IMR-90 (cell line): Measurements from ENCODE around the gene CASP9. TPM values are rescaled to one million over a fixed set of nuclear protein-coding genes. Genes with fewer than 3 reads are reported as not detected.

Source experiments
- ATAC-seq: fragments of 200-7000 bp; cut with Tn5 transposase; 2 replicates; pipeline ENCODE4 v1.9.1; 2020; ENCODE audit warnings: low read depth, mild to moderate bottlenecking, moderate library complexity
- BruUV-seq: library from RNA; stranded (reverse); fragments of 400-500 nt; replicated peaks from 2 replicates; lab custom pipeline; 2021; lab: Mats Ljungman, UMichigan
- CTCF ChIA-PET: fragments of 300-600 bp; formaldehyde crosslinking; extraction: SDS; loops from one replicate; lab custom pipeline; 2021; ENCODE audit warnings: antibody characterized with exemption; lab: Yijun Ruan, JAX
- POLR2A ChIA-PET: fragments of 300-600 bp; sonication (Branson Sonifier 250); formaldehyde crosslinking; loops from one replicate; lab custom pipeline; 2022; ENCODE audit warnings: antibody characterized with exemption; ENCODE audit not compliant: unreplicated experiment; lab: Charles Lee
- DNase-seq: peaks from one replicate; pipeline ENCODE4 v3.0.0; 2013
- H2AFZ ChIP-seq: replicated peaks from 2 replicates; pipeline ENCODE3; 2013; ENCODE audit warnings: low read length, mild to moderate bottlenecking; ENCODE audit not compliant: poor library complexity
- H2AK5ac ChIP-seq: 2 replicates; pipeline ENCODE4 v1.6.1; 2013; ENCODE audit warnings: low read depth, low read length, inconsistent platforms
- H2AK9ac ChIP-seq: replicated peaks from 2 replicates; pipeline ENCODE3; 2013; ENCODE audit warnings: mild to moderate bottlenecking, low read depth, low read length, moderate library complexity; ENCODE audit not compliant: poor library complexity
- H2BK120ac ChIP-seq: 2 replicates; pipeline ENCODE4 v1.6.1; 2013; ENCODE audit warnings: low read depth, low read length, inconsistent platforms
- H2BK15ac ChIP-seq: 3 replicates; pipeline ENCODE4 v1.6.1; 2013; ENCODE audit warnings: low read depth, low read length, inconsistent platforms
- H2BK20ac ChIP-seq: 2 replicates; pipeline ENCODE4 v1.6.1; 2013; ENCODE audit warnings: low read depth, mild to moderate bottlenecking, inconsistent platforms, low read length, moderate library complexity
- H2BK5ac ChIP-seq: 2 replicates; pipeline ENCODE4 v1.6.1; 2013; ENCODE audit warnings: mild to moderate bottlenecking, low read depth, low read length, inconsistent platforms; ENCODE audit not compliant: poor library complexity, severe bottlenecking
- H3K14ac ChIP-seq: replicated peaks from 2 replicates; pipeline ENCODE4 v1.6.1; 2013; ENCODE audit warnings: low read depth, low read length, inconsistent platforms
- H3K18ac ChIP-seq: 2 replicates; pipeline ENCODE4 v1.6.1; 2013; ENCODE audit warnings: low read depth, low read length, control low read depth
- H3K23ac ChIP-seq: 2 replicates; pipeline ENCODE4 v1.6.1; 2013; ENCODE audit warnings: low read depth, low read length, inconsistent platforms
- H3K27ac ChIP-seq: 2 replicates; pipeline ENCODE4 v1.5.1; 2013; ENCODE audit warnings: mild to moderate bottlenecking, control low read depth, low read length; ENCODE audit not compliant: insufficient read depth
- H3K27me3 ChIP-seq: 2 replicates; pipeline ENCODE4 v1.6.1; 2013; ENCODE audit warnings: low read length; ENCODE audit not compliant: control insufficient read depth, insufficient read depth
- H3K36me3 ChIP-seq: 2 replicates; pipeline ENCODE4 v1.6.1; 2013; ENCODE audit warnings: low read length, mixed read lengths; ENCODE audit not compliant: control insufficient read depth, insufficient read depth
- H3K4ac ChIP-seq: 2 replicates; pipeline ENCODE4 v1.6.1; 2013; ENCODE audit warnings: low read depth, low read length, inconsistent platforms
- H3K4me1 ChIP-seq: 2 replicates; pipeline ENCODE4 v1.6.1; 2013; ENCODE audit warnings: low read length, mixed read lengths; ENCODE audit not compliant: control insufficient read depth, insufficient read depth
- H3K4me2 ChIP-seq: 2 replicates; pipeline ENCODE4 v1.6.1; 2013; ENCODE audit warnings: low read depth, mild to moderate bottlenecking, control low read depth, low read length, moderate library complexity
- H3K4me3 ChIP-seq: 2 replicates; pipeline ENCODE4 v1.5.1; 2013; ENCODE audit warnings: low read depth, mild to moderate bottlenecking, control low read depth, low read length, moderate library complexity; ENCODE audit not compliant: insufficient read depth
- H3K56ac ChIP-seq: 2 replicates; pipeline ENCODE4 v1.6.1; 2013; ENCODE audit warnings: low read length, inconsistent platforms; ENCODE audit not compliant: insufficient read depth; ENCODE audit errors: extremely low read depth
- H3K79me1 ChIP-seq, 2 experiments: 2 replicates each; pipeline ENCODE4 v1.6.1; 2013; ENCODE audit warnings: low read length in 2 of 2, inconsistent platforms in 1 of 2, low read depth in 1 of 2
- H3K9ac ChIP-seq: 2 replicates; pipeline ENCODE4 v1.6.1; 2013; ENCODE audit warnings: low read depth, low read length, control low read depth
- H3K9me1 ChIP-seq: 2 replicates; pipeline ENCODE4 v1.6.1; 2013; ENCODE audit warnings: low read length, inconsistent platforms; ENCODE audit not compliant: insufficient read depth
- H3K9me3 ChIP-seq: 2 replicates; pipeline ENCODE4 v1.6.1; 2013; ENCODE audit warnings: low read length; ENCODE audit not compliant: control insufficient read depth, insufficient read depth
- H4K20me1 ChIP-seq: 2 replicates; pipeline ENCODE4 v1.6.1; 2013; ENCODE audit warnings: low read length, inconsistent platforms; ENCODE audit not compliant: insufficient read depth
- H4K5ac ChIP-seq: 2 replicates; pipeline ENCODE4 v1.6.1; 2013; ENCODE audit warnings: mild to moderate bottlenecking, low read depth, low read length, control low read depth
- H4K8ac ChIP-seq, 2 experiments: 2 replicates each; pipeline ENCODE4 v1.6.1; 2013; ENCODE audit warnings: low read depth in 2 of 2, low read length in 2 of 2, control low read depth in 1 of 2, inconsistent platforms in 1 of 2
- H4K91ac ChIP-seq: 2 replicates; pipeline ENCODE4 v1.6.1; 2013; ENCODE audit warnings: low read depth, low read length, inconsistent platforms; ENCODE audit not compliant: insufficient read depth
- BHLHE40 ChIP-seq: fragments of 150-350 bp; IDR thresholded peaks from 2 replicates; pipeline ENCODE4 v1.6.1; 2016; ENCODE audit warnings: mild to moderate bottlenecking, low read depth, low read length
- CEBPB ChIP-seq: IDR thresholded peaks from 2 replicates; pipeline ENCODE4 v1.6.1; 2012; ENCODE audit warnings: low read depth, low read length, improper control_type of control experiment
- CHD1 ChIP-seq: IDR thresholded peaks from 2 replicates; pipeline ENCODE4 v1.6.1; 2012; ENCODE audit warnings: low read depth, low read length, improper control_type of control experiment
- FOS ChIP-seq: fragments of 150-350 bp; IDR thresholded peaks from 2 replicates; pipeline ENCODE4 v1.6.1; 2016; ENCODE audit warnings: low read depth, low read length
- MAFK ChIP-seq: IDR thresholded peaks from 2 replicates; pipeline ENCODE4 v1.6.1; 2012; ENCODE audit warnings: low read depth, low read length, improper control_type of control experiment
- MAZ ChIP-seq: IDR thresholded peaks from 2 replicates; pipeline ENCODE4 v1.6.1; 2012; ENCODE audit warnings: low read depth, mild to moderate bottlenecking, low read length, improper control_type of control experiment, moderate library complexity, borderline replicate concordance
- MXI1 ChIP-seq: IDR thresholded peaks from 2 replicates; pipeline ENCODE4 v1.6.1; 2012; ENCODE audit warnings: low read depth, mild to moderate bottlenecking, low read length, moderate library complexity, borderline replicate concordance
- NFE2L2 ChIP-seq: fragments of 150-350 bp; IDR thresholded peaks from 2 replicates; pipeline ENCODE4 v1.6.1; 2016; ENCODE audit warnings: low read depth, mild to moderate bottlenecking, low read length
- POLR2A ChIP-seq: IDR thresholded peaks from 2 replicates; pipeline ENCODE4 v1.6.1; 2012; ENCODE audit warnings: mild to moderate bottlenecking, low read depth, low read length
- RAD21 ChIP-seq: IDR thresholded peaks from 2 replicates; pipeline ENCODE4 v1.6.1; 2012; ENCODE audit warnings: low read length, improper control_type of control experiment
- RCOR1 ChIP-seq: IDR thresholded peaks from 2 replicates; pipeline ENCODE4 v1.6.1; 2012; ENCODE audit warnings: mild to moderate bottlenecking, low read length, improper control_type of control experiment; ENCODE audit not compliant: insufficient replicate concordance
- RFX5 ChIP-seq: IDR thresholded peaks from 2 replicates; pipeline ENCODE4 v1.8.0; 2012; ENCODE audit warnings: low read depth, mild to moderate bottlenecking, low read length, moderate library complexity
- SMC3 ChIP-seq: fragments of 150-350 bp; IDR thresholded peaks from 2 replicates; pipeline ENCODE4 v1.6.1; 2016; ENCODE audit warnings: low read depth, mild to moderate bottlenecking, antibody characterized with exemption, low read length, moderate library complexity
- USF2 ChIP-seq: fragments of 150-350 bp; IDR thresholded peaks from 2 replicates; pipeline ENCODE4 v1.6.1; 2017; ENCODE audit warnings: mild to moderate bottlenecking, antibody characterized with exemption, low read length, low read depth
- WGBS, 2 experiments: methylation state at CpG; one replicate each; pipeline versions ENCODE4 v1.1.5 to v1.1.7; 2013; ENCODE audit warnings: missing lambda C conversion rate in 2 of 2; ENCODE audit not compliant: insufficient read length in 1 of 2; ENCODE audit errors: extremely low coverage in 2 of 2; 5-methylcytosine and 5-hydroxymethylcytosine counted together
- dilution Hi-C: fragments of 300-500 bp; cut with HindIII; formaldehyde crosslinking; loops from one replicate; pipeline ENCODE4 v1.14.3; 2018; ENCODE audit warnings: low sequenced_read_pairs; ENCODE audit not compliant: unreplicated experiment
- in situ Hi-C: fragments of 300-500 bp; cut with MboI; formaldehyde crosslinking; loops from 3 replicates; pipeline ENCODE4 v1.14.3; 2019; ENCODE audit warnings: low sequenced_read_pairs, inconsistent platforms, mixed read lengths
- intact Hi-C: fragments of 100-400 bp; cut with micrococcal nuclease; formaldehyde crosslinking; loops from 2 replicates; pipeline ENCODE4 v1.10.0; 2022
- polyA plus RNA-seq, 3 experiments: library from polyadenylated mRNA; depleted of rRNA; stranded (reverse); fragments of >200 nt; gene quantifications; 2 replicates each; pipeline ENCODE4 v1.2.3, GENCODE V29; 2012; ENCODE audit warnings: low replicate concordance in 1 of 3
- total RNA-seq: library from RNA; depleted of rRNA; stranded (reverse); fragments of >200 nt; gene quantifications from 2 replicates; pipeline ENCODE4 v1.2.3, GENCODE V29; 2012
- TF ChIP-seq, protein P1 (sequence below): conservative IDR thresholded peaks from 2 replicates; pipeline ENCODE4 v1.5.1; 2012; ENCODE audit warnings: mild to moderate bottlenecking, low read depth, low read length, improper control_type of control experiment
- TF ChIP-seq, protein P2 (sequence below): fragments of 150-350 bp; IDR thresholded peaks from 2 replicates; pipeline ENCODE4 v1.6.1; 2016; ENCODE audit warnings: low read depth, mild to moderate bottlenecking, low read length, moderate library complexity, borderline replicate concordance

The CASP9 gene
- total and polyA plus RNA-seq, 2 of the 4 experiments (the other 2 are of a cell fraction), result 7.0 to 8.3 TPM

DNA sequence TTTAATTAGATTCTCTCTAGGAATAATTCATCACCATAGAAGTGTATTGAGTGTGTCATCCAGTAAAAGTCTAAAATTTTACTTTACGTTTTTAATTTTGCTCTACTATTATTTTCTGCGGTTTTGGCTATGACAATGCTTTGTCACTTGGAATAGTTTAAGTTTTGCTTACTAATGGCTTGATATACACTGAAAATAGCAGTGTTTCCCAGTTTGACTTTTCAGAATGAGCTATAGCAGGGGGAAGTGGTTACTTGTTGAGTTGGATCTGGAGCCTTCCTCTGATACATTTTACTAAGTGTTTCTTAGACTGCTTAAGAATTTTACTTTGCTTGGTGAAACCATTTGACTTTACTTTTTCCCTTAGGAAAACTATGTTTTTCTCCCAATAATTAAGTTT lies 7.7 kb upstream of the CASP9 start:
- Histone ChIP-seq H4K91ac (no peak overlapping the region), H2AFZ (no peak overlapping the region), H2AK5ac (no peak overlapping the region), H3K18ac (no peak overlapping the region), H3K23ac (no peak overlapping the region), H2BK120ac (no peak overlapping the region), H3K56ac (no peak overlapping the region), H3K27ac (no peak overlapping the region), H4K8ac (no peak overlapping the region), H3K9ac (no peak overlapping the region), H2BK5ac (no peak overlapping the region), H2BK15ac (no peak overlapping the region), H3K14ac (no peak overlapping the region), H3K27me3 (no peaks in the 10 kb centered on the region), H3K4ac (no peak overlapping the region), H3K79me1 (peaks cover 24% of the 10 kb centered on the region in 2 experiments), H3K9me3 (no peaks in the 10 kb centered on the region), H4K20me1 (no peaks in the 10 kb centered on the region), H3K36me3 (peaks cover 17% of the 10 kb centered on the region), H4K5ac (no peak overlapping the region), H2BK20ac (no peak overlapping the region), H3K9me1 (no peaks in the 10 kb centered on the region), H2AK9ac (no peak overlapping the region), H3K4me3 (no peak overlapping the region), H3K4me1 (no peaks in the 10 kb centered on the region), H3K4me2 (no peak overlapping the region)
- in situ Hi-C loops, result no loop called here
- no TSS peak for BruUV-seq
- TF ChIP-seq MAZ (no peak), RFX5 (no peak), MXI1 (no peak), MAFK (no peak), FOS (no peak), USF2 (no peak), RCOR1 (no peak), POLR2A (no peak), CHD1 (no peak), CEBPB (no peak), RAD21 (no peak), SMC3 (no peak), BHLHE40 (no peak), NFE2L2 (no peak)
- TF ChIP-seq, protein P1, sequence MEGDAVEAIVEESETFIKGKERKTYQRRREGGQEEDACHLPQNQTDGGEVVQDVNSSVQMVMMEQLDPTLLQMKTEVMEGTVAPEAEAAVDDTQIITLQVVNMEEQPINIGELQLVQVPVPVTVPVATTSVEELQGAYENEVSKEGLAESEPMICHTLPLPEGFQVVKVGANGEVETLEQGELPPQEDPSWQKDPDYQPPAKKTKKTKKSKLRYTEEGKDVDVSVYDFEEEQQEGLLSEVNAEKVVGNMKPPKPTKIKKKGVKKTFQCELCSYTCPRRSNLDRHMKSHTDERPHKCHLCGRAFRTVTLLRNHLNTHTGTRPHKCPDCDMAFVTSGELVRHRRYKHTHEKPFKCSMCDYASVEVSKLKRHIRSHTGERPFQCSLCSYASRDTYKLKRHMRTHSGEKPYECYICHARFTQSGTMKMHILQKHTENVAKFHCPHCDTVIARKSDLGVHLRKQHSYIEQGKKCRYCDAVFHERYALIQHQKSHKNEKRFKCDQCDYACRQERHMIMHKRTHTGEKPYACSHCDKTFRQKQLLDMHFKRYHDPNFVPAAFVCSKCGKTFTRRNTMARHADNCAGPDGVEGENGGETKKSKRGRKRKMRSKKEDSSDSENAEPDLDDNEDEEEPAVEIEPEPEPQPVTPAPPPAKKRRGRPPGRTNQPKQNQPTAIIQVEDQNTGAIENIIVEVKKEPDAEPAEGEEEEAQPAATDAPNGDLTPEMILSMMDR, result no peak
- TF ChIP-seq, protein P2, sequence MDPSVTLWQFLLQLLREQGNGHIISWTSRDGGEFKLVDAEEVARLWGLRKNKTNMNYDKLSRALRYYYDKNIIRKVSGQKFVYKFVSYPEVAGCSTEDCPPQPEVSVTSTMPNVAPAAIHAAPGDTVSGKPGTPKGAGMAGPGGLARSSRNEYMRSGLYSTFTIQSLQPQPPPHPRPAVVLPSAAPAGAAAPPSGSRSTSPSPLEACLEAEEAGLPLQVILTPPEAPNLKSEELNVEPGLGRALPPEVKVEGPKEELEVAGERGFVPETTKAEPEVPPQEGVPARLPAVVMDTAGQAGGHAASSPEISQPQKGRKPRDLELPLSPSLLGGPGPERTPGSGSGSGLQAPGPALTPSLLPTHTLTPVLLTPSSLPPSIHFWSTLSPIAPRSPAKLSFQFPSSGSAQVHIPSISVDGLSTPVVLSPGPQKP, result no peak
- POLR2A ChIA-PET, result no interaction called here
- DNase-seq, result no peak
- intact Hi-C loops, result no loop called here
- WGBS, 2 experiments, result no CpG with 5 or more reads among the region's 2 CpGs
- dilution Hi-C loops, result no loop called here
- no peak for ATAC-seq
- CTCF ChIA-PET, result no interaction called here
